H9 (cell line): ENCODE data around the gene GALNS. TPM values are rescaled to one million over a fixed set of nuclear protein-coding genes. Genes with fewer than 3 reads are reported as not detected.
A peak's percentile ranks its signal among the peaks of the same experiment; 100 is the strongest.

ENCODE experiments used
- DNase-seq: peaks from one replicate; pipeline ENCODE4 v3.0.0-alpha.2; 2017
- H2AFZ ChIP-seq: one replicate; pipeline ENCODE4 v1.6.1; 2013; ENCODE audit warnings: mild to moderate bottlenecking, low read length, control low read depth, moderate library complexity
- H2AK5ac ChIP-seq: 2 replicates; pipeline ENCODE4 v1.6.1; 2013; ENCODE audit warnings: low read length, control low read depth, mixed read lengths; ENCODE audit not compliant: insufficient read length
- H2BK120ac ChIP-seq: one replicate; pipeline ENCODE4 v1.6.1; 2013; ENCODE audit warnings: low read depth, mild to moderate bottlenecking, low read length, control low read depth, inconsistent platforms; ENCODE audit not compliant: poor library complexity, severe bottlenecking
- H2BK12ac ChIP-seq: 2 replicates; pipeline ENCODE4 v1.6.1; 2013; ENCODE audit warnings: low read length, control low read depth, mixed read lengths, low read depth; ENCODE audit not compliant: insufficient read length
- H2BK15ac ChIP-seq: 2 replicates; pipeline ENCODE4 v1.6.1; 2013; ENCODE audit warnings: low read depth, low read length, control low read depth
- H2BK20ac ChIP-seq: one replicate; pipeline ENCODE4 v1.6.1; 2013; ENCODE audit warnings: low read depth, mild to moderate bottlenecking, low read length, control low read depth, inconsistent platforms; ENCODE audit not compliant: poor library complexity, severe bottlenecking
- H2BK5ac ChIP-seq: 2 replicates; pipeline ENCODE4 v1.6.1; 2013; ENCODE audit warnings: low read length, control low read depth, mixed read lengths; ENCODE audit not compliant: insufficient read length
- H3K14ac ChIP-seq: 2 replicates; pipeline ENCODE4 v1.6.1; 2013; ENCODE audit warnings: low read length, control low read depth; ENCODE audit not compliant: insufficient read depth
- H3K18ac ChIP-seq: 2 replicates; pipeline ENCODE4 v1.6.1; 2013; ENCODE audit warnings: low read depth, mild to moderate bottlenecking, mixed read lengths, low read length, control low read depth; ENCODE audit not compliant: insufficient read length
- H3K23ac ChIP-seq: 2 replicates; pipeline ENCODE4 v1.6.1; 2013; ENCODE audit warnings: low read length, control low read depth, mixed read lengths, low read depth; ENCODE audit not compliant: insufficient read length
- H3K23me2 ChIP-seq: 2 replicates; pipeline ENCODE4 v1.6.1; 2013; ENCODE audit warnings: low read depth, mild to moderate bottlenecking, mixed read lengths, low read length, control low read depth; ENCODE audit not compliant: insufficient read length, poor library complexity, severe bottlenecking
- H3K27ac ChIP-seq: 2 replicates; pipeline ENCODE4 v1.5.1; 2013; ENCODE audit warnings: low read length, control low read depth, mixed read lengths, low read depth; ENCODE audit not compliant: insufficient read length
- H3K27me3 ChIP-seq: 2 replicates; pipeline ENCODE4 v1.6.1; 2013; ENCODE audit warnings: low read length, control low read depth, inconsistent platforms; ENCODE audit not compliant: insufficient read depth
- H3K4ac ChIP-seq: 2 replicates; pipeline ENCODE4 v1.6.1; 2013; ENCODE audit warnings: low read depth, mild to moderate bottlenecking, control low read depth, inconsistent platforms, low read length, moderate library complexity
- H3K4me1 ChIP-seq: 2 replicates; pipeline ENCODE4 v1.6.1; 2013; ENCODE audit warnings: low read length, control low read depth, inconsistent platforms; ENCODE audit not compliant: insufficient read depth
- H3K4me2 ChIP-seq: 2 replicates; pipeline ENCODE4 v1.6.1; 2013; ENCODE audit warnings: low read length, control low read depth, mixed read lengths; ENCODE audit not compliant: insufficient read length, insufficient read depth
- H3K56ac ChIP-seq: 2 replicates; pipeline ENCODE4 v1.6.1; 2013; ENCODE audit warnings: low read depth, mild to moderate bottlenecking, mixed read lengths, low read length, control low read depth; ENCODE audit not compliant: insufficient read length
- H3K79me1 ChIP-seq: 2 replicates; pipeline ENCODE4 v1.6.1; 2013; ENCODE audit warnings: low read depth, mild to moderate bottlenecking, moderate library complexity, low read length, control low read depth, inconsistent platforms; ENCODE audit not compliant: insufficient read depth, poor library complexity, severe bottlenecking
- H3K79me2 ChIP-seq: 2 replicates; pipeline ENCODE4 v1.6.1; 2013; ENCODE audit warnings: low read length, control low read depth, inconsistent platforms; ENCODE audit not compliant: insufficient read depth
- H3K9ac ChIP-seq: 2 replicates; pipeline ENCODE4 v1.6.1; 2013; ENCODE audit warnings: low read length, control low read depth, mixed read lengths; ENCODE audit not compliant: insufficient read length; ENCODE audit errors: extremely low read depth
- H3K9me3 ChIP-seq: one replicate; pipeline ENCODE4 v1.6.1; 2013; ENCODE audit warnings: low read depth, low read length, inconsistent platforms; ENCODE audit not compliant: control insufficient read depth
- H3T11ph ChIP-seq: one replicate; pipeline ENCODE4 v1.6.1; 2013; ENCODE audit warnings: mild to moderate bottlenecking, low read length, control low read depth, inconsistent platforms
- H4K20me1 ChIP-seq: one replicate; pipeline ENCODE4 v1.6.1; 2013; ENCODE audit not compliant: control insufficient read depth, insufficient read length, insufficient read depth
- H4K5ac ChIP-seq: 2 replicates; pipeline ENCODE4 v1.6.1; 2013; ENCODE audit warnings: low read depth, mild to moderate bottlenecking, mixed read lengths, low read length, control low read depth; ENCODE audit not compliant: insufficient read length
- H4K8ac ChIP-seq: replicated peaks from 2 replicates; pipeline ENCODE4 v1.6.1; 2013; ENCODE audit warnings: low read length, control low read depth, mixed read lengths, low read depth; ENCODE audit not compliant: insufficient read length
- H4K91ac ChIP-seq: 2 replicates; pipeline ENCODE4 v1.6.1; 2013; ENCODE audit warnings: low read depth, mild to moderate bottlenecking, moderate library complexity, mixed read lengths, low read length, control low read depth; ENCODE audit not compliant: insufficient read length
- H3K27ac Mint-ChIP-seq, 3 experiments: 2 replicates in 2 of 3; 3 replicates in 1 of 3; pipeline ENCODE4 v1.8.0; 2020 to 2021; ENCODE audit warnings: mixed read lengths in 3 of 3, mild to moderate bottlenecking in 1 of 3, moderate library complexity in 1 of 3
- H3K27me3 Mint-ChIP-seq: 2 replicates; pipeline ENCODE4 v1.8.0; 2021; ENCODE audit warnings: low read depth, mild to moderate bottlenecking, moderate library complexity, mixed read lengths
- H3K36me3 Mint-ChIP-seq, 3 experiments: 2 replicates in 2 of 3; 3 replicates in 1 of 3; pipeline ENCODE4 v1.8.0; 2020 to 2021; ENCODE audit warnings: low read depth in 3 of 3, mixed read lengths in 3 of 3; ENCODE audit not compliant: insufficient read depth in 1 of 3
- H3K4me1 Mint-ChIP-seq, 2 experiments: 2 replicates each; pipeline ENCODE4 v1.8.0; 2020; ENCODE audit warnings: mixed read lengths in 2 of 2
- H3K4me3 Mint-ChIP-seq, 2 experiments: 2 replicates in 1 of 2; 3 replicates in 1 of 2; pipeline ENCODE4 v1.8.0; 2020 to 2021; ENCODE audit warnings: mild to moderate bottlenecking in 2 of 2, mixed read lengths in 2 of 2, moderate library complexity in 1 of 2
- H3K9me3 Mint-ChIP-seq, 2 experiments: 2 replicates in 1 of 2; 3 replicates in 1 of 2; pipeline ENCODE4 v1.8.0; 2020; ENCODE audit warnings: mild to moderate bottlenecking in 2 of 2, mixed read lengths in 2 of 2, moderate library complexity in 1 of 2
- CTCF ChIP-seq: fragments of 200-600 bp; sonication (generic); conservative IDR thresholded peaks from 3 replicates; pipeline ENCODE4 v1.8.0; 2021; ENCODE audit warnings: antibody characterized with exemption, mild to moderate bottlenecking
- WGBS: extraction: QIAGEN DNeasy Blood & Tissue Kit; methylation state at CpG from one replicate; pipeline ENCODE4 v1.1.7; 2013; ENCODE audit warnings: missing lambda C conversion rate, low lambda C conversion rate, mixed read lengths; ENCODE audit not compliant: insufficient read length; ENCODE audit errors: extremely low coverage; 5-methylcytosine and 5-hydroxymethylcytosine counted together
- total RNA-seq: library from RNA; stranded (reverse); gene quantifications from 2 replicates; pipeline ENCODE4 v1.2.1, GENCODE V29; 2021

Gene GALNS
- total RNA-seq, 1 experiment from 2014 or later = 20.3 TPM

GRCh38 chr16:88810912-88811768 lies 45.6 kb downstream of the GALNS start:
- no peak overlapping the region for H2BK20ac ChIP-seq
- H3K79me1 ChIP-seq = no peaks in the 10 kb centered on the region
- WGBS = no CpG with 5 or more reads among the region's 65 CpGs
- H3K4ac ChIP-seq = no peak overlapping the region; the same call in 1 of the 2 replicates
- H3K4me1 Mint-ChIP-seq = peaks cover 6 to 10% of the 10 kb centered on the region in 2 experiments
- H4K5ac ChIP-seq = no peak overlapping the region
- no peak overlapping the region for H2BK5ac ChIP-seq
- no peaks in the 10 kb centered on the region; the same call in 1 of the 2 replicates for H3K27me3 Mint-ChIP-seq
- H2AK5ac ChIP-seq = no peak overlapping the region
- peak overlapping the region; percentile 91 for H3K14ac ChIP-seq
- H3K56ac ChIP-seq = no peak overlapping the region
- H3K79me2 ChIP-seq = peaks cover 3% of the 10 kb centered on the region; the same call in 1 of the 2 replicates
- H3K27ac Mint-ChIP-seq = peak overlapping the region in 2 of 3 experiments; percentile 94 to 96; a peak in 4 of 7 replicates
- H3K27ac ChIP-seq = no peak overlapping the region
- peak overlapping the region; percentile 83 to 93 for H3K4me3 Mint-ChIP-seq
- H3K9me3 ChIP-seq = no peaks in the 10 kb centered on the region
- H3K23me2 ChIP-seq = peaks cover 9% of the 10 kb centered on the region
- H3K36me3 Mint-ChIP-seq = peaks cover 17 to 47% (median 41%) of the 10 kb centered on the region in 3 experiments; a peak in 6 of 7 replicates
- peak overlapping the region; percentile 81 for H3K4me2 ChIP-seq
- no peak overlapping the region for H3T11ph ChIP-seq
- no peak overlapping the region for H4K91ac ChIP-seq
- no peak overlapping the region for H3K23ac ChIP-seq
- no peaks in the 10 kb centered on the region for H3K9me3 Mint-ChIP-seq
- peaks cover 3% of the 10 kb centered on the region for H4K20me1 ChIP-seq
- H3K9ac ChIP-seq = peak overlapping the region; percentile 82
- no peak overlapping the region for H4K8ac ChIP-seq
- no peaks in the 10 kb centered on the region for H3K27me3 ChIP-seq
- H3K18ac ChIP-seq = peak overlapping the region; percentile 86
- H3K4me1 ChIP-seq = no peaks in the 10 kb centered on the region
- no peak overlapping the region for H2BK12ac ChIP-seq
- TF ChIP-seq CTCF = no peak
- H2AFZ ChIP-seq = no peak overlapping the region
- H2BK15ac ChIP-seq = no peak overlapping the region
- H2BK120ac ChIP-seq = peak overlapping the region; percentile 51
- peak; percentile 38 for DNase-seq
